ENCODE data around the gene CCL27.
"Not testable (repeated sequence)": the region's sequence is repeated elsewhere in the genome, so short reads cannot be mapped to it uniquely, and the experiment has no call there.

CCL27 gene

DNA sequence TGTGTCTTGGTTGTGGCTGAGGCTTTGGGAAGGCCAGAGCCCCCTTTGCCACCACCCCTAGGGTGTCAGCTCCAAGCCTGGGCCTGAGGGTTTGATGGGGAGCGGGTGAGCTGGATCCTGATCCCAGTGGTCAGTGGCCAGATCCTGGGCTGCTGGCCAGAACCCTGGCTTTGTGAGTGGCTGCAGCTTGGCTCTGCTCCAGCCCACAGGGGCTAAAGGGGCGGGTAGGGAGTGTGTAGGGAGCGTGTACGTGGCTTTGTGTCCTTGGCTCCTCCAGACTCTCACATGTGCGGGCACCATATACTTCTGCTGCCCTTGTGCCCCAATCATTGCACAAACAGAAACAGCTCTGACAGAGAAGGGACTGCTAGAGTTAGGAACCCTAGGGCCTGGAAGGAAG, 11.6 kb downstream of the CCL27 start:
- no peak for DNase-seq (ENCODE audit: low spot score)

DNA sequence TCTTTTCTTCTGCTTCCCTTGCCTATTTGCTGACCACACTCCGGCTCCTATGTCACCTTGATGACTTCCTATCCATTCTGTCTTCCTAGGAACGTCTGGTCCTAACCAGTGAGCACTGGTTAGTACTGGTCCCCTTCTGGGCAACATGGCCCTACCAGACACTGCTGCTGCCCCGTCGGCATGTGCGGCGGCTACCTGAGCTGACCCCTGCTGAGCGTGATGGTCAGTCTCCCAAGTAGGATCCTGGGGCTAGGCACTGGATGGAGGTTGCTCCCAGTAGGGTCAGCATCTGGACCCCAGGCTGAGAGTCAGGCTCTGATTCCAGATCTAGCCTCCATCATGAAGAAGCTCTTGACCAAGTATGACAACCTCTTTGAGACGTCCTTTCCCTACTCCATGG, 13.8 kb downstream of the CCL27 start:
- DNase-seq (ENCODE audit: low spot score): no peak

DNA sequence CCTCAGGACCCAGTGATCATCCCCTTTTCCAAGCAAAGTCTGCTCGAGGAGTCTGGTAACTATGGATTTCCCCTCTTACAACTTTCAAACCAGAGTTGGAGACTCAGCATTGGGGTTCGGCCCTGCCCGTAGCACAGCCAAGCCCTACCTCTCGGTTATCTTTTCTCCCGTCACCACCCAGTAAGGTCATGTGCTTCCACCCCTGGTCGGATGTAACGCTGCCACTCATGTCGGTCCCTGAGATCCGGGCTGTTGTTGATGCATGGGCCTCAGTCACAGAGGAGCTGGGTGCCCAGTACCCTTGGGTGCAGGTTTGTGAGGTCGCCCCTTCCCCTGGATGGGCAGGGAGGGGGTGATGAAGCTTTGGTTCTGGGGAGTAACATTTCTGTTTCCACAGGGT, 14.8 kb downstream of the CCL27 start:
- DNase-seq (ENCODE audit: low spot score): no peak

DNA sequence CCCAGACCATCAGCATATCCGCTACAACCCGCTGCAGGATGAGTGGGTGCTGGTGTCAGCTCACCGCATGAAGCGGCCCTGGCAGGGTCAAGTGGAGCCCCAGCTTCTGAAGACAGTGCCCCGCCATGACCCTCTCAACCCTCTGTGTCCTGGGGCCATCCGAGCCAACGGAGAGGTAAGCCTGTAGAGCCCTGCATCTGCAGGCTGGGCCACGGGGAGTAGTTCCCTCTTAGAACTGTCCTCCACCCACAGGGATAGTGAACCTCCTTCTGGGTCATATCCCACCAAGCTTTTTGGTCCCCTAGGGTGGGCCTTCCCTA, 15.4 kb downstream of the CCL27 start:
- DNase-seq (ENCODE audit: low spot score): no peak

DNA sequence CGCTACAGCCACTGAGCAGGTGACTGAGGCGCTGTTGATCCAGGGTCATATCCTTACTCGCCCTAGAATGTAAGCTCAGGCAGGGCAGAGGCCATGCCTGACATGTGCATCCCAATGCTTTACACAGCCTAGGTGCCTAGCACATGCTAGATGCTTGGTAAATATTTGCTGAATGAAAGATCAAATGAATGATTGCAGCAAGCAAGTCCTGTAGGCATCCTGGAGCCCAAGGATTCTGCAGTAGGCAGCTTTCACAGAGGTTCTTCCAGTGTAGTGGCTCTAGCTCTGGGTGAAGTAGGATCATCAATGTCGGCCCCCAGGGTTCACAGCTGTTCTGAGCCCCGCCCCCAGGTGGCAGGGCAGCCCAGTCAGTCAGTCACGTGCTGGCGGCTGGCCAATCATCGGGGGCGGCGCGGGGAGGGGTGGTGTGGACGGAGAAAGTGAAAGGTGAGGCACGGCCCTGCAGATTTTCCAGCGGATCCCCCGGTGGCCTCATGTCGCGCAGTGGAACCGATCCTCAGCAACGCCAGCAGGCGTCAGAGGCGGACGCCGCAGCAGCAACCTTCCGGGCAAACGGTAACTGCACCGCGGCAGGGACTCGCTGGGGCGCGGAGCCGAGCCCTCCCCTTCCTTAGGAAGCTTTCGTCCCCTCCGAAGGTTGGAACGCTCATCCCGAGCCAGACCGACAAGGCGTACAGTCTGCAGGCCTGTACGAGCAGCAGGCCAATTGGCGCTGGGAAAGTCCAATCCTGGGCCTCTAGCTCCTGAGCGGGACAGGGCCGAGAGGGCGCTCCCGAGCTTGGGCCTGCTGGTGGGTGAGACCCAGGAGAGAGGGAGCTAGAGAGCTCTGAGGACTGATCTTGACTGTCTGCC, 16.0 kb downstream of the CCL27 start, which contains the start of gene GALT:
GALT (plus strand) TSS at position 465 of the 873 bp plus-strand sequence; CDS start at position 495, 30 bp downstream.
- peak; percentile 89 for DNase-seq (ENCODE audit: low spot score)

DNA sequence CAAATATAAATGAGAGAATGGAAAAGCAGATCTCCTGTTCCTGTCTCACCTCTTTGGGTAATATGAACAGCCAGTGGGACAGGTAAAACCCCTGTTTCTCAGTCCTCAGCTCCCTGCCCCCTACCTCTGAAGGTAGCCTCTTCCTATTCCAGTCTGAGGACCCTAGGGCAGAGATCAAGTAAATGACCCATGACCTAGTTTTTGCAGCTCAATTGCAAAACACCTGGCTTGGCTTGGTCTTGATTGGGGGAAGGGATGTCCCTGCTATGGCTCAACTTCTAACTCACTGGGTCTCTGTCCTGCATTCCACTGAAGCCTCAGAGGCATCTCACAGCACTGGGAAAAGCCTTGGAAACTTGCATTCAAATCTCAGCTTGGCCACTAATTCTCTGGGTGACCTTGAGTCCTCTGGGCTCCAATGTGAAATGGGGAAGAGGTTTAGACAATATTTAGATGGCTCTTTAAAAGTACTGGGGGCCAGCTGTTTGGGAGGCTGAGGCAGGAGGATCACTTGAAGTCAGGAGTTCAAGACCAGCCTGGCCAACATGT, 17.6 kb downstream of the CCL27 start:
- DNase-seq (ENCODE audit: low spot score): no peak

DNA sequence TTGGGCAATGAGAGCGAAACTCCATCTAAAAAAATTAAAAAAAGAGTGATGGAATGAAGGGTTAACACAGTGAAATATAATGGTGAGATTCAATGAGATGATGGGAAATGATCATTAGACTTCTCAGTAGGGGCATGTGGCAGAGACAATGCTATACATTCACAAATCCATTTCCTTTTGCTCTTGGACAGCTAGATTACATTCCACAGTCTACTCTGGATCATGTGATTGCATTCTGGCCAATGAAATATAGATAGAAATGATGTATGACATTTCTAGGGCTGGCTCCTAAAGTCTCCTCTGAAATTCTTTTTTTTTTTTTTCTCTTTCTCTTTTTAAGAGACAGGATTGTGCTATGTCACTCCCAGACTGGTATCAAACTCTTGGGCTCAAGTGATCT, 19.8 kb downstream of the CCL27 start:
- DNase-seq (ENCODE audit: low spot score): no peak

DNA sequence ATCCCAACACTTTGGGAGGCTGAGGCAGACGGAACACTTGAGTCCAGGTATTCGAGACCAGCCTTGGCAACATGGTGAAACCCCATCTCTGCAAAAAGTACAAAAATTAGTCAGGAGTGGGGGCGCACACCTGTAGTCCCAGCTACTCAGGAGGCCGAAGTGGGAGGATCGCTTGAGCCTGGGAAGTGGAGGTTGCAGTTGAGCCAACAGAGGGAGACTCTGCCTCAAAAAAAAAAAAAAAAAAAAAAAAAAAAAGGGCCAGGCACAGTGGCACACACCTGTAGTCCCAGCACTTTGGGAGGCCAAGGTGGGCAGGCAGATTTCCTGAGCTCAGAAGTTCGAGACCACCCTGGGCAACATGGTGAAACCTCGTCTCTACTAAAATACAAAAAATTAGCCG, 23.1 kb downstream of the CCL27 start:
- DNase-seq (ENCODE audit: low spot score): not testable (repeated sequence)

DNA sequence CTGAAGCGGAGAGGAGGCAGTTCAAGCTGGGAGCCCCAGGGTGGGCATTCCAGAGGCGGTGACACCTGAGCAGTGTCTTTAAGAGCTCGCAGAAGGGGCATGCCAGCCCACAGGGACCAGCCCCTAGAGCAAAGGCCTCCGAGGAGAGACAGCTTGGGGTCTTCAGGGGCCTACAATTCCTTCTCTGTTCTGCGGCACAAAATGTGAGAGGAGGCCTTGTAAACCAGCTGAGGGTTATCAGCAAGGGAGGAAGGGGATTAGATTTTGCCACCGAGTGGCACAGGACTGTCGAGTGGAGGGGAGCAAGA, 24.4 kb downstream of the CCL27 start:
- no peak for DNase-seq (ENCODE audit: low spot score)

DNA sequence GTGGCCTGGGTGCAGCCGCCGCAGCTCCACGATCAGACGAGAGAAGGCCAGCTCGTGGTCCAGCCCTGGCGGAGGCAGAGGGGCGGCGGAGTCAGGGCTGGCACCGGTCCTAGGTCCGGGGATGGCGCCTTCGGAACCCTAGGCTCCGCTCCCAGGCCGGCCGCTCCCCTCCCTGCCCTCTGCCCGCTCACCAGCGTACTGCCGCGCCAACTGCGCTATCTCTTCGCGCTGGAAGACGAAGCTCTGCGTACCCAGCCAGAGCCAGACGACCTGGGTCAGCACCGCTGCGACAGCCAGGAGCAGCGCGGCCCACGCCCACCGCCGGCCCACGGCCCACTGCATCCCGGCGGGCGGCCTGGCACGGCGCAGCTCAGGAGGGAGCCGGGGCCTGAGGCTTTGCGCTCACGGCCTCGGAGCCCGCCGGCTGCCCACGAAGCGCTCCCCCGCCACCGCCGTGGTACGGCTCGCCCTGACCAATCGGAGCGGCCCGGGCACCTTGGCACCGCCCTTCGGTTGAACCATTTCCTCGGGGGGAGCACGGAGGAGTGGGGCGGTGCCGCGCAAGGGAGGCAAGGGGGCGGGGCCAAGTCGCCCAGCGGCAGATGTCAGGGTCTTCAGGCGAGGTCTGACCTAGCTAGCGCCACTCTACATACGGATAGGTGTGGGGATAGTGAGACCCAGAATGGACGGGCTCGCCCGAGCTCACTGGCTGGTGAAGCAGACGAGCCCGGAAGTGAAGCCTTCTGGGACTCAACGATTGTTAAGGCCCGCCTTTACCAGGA, 24.9 kb downstream of the CCL27 start, which contains the start of gene SIGMAR1:
SIGMAR1 (minus strand) TSS at position 432 of the 782 bp plus-strand sequence; CDS start at position 342, 90 bp downstream.
- peak; percentile 94 for DNase-seq (ENCODE audit: low spot score)

DNA sequence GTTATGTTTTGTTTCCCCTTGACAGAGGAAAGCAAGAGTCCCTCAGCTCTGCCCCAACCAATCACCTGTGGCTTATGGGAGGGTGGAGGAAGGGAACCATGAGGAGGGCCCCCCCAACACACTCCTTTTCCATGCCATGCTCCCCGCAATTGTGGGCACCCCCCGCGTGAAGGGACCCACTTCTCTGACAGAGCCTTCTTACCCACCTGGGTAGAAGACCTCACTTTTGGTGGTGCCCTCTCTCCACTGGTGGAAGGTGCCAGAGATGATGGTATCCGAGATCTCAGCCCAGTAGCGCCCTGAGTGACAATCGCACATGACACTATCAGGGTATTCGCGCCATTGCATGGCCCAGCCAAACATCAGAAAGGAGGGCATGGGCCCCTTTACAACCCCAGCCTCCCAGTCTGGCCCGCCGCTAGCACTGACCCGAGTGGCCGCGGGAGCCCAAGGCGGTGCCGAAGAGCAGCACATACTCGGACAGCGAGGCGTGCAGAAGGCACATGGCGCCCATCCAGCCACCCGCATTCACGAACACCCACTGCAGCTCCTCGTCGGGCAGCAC, 25.6 kb downstream of the CCL27 start:
- no peak for DNase-seq (ENCODE audit: low spot score)

DNA sequence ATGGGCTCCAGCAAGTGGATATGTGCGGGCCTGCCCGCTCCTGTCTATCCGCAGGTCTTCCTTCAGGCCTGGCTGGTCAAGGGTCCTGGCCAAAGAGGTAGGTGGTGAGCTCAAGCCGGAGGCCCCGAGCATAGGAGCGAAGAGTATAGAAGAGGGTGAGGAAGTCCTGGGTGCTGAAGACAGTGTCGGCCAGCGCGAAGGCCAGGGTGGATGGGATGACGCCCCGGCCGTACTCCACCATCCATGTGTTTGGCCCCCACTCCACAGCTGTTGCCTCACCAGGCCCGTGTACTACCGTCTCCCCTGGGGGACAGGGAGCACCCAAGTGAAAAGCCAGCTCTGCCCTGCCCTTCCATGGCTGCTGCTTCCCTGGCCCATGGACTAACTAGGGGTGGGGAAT, 26.9 kb downstream of the CCL27 start:
- DNase-seq (ENCODE audit: low spot score): no peak

DNA sequence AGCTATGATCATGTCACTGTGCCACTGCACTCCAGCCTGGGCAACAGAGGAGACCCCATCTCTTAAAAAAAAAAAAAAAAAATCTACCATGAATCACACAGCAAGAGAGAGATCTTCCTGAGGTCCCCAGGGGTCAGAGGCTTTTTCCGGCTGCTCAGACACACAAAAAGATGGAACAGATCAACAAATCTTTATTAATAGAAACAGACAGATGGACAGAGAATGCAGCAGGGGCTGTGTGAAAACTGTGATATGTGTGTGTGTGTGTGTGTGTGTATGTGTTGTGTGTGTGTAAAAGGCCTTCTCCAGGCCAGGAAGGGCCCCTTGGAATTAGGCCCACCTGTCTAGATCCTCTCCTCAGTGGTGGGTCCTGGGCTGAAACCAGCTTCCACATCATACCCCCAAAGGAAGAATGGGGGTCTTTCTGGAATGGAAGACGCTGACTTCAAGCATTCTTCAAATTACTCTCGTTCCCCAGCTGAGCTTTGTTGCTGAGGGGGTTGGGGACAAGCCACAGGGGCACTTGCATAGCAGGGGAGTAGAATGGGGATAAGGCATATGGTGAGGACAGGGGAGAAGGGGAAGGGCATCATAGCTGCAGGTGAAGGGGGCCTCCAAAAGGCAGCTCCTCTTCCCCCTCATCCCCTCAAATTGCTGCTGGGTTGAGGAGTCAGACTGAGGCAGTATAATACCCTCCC, 27.8 kb downstream of the CCL27 start:
- no peak for DNase-seq (ENCODE audit: low spot score)

DNA sequence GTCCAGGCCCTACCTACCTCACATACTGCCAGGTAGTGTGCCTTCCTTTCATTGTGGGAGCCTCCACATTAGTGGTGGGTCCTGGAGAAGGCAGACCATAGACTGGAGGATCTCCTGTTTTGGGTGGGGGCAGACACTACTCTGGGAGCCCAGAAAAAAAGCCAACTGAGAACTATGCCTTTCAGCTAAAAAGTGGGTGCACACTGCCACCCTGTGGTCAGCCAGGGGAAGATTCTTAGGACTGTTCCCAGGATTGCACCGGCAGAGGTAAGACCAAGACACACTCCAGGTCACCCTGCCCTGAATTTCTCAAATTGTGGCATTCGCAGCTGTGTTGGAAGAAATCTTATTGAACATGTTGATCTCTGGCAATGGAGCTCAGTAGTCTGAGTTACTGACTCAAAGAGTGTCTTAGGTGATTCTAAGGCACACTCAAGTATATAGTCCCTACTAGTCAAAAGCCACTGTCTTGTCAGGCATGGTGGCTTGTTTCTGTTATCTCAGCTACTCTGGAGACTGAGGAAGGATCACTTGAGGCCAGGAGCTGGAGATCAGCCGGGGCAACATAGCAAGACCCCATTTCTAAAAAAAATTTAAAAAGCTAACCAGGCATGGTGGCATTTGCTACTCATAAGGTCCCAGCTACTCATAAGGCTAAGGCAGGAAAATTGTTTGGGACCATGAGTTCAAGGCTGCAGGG, 28.5 kb downstream of the CCL27 start:
- DNase-seq (ENCODE audit: low spot score): peak; percentile 89

DNA sequence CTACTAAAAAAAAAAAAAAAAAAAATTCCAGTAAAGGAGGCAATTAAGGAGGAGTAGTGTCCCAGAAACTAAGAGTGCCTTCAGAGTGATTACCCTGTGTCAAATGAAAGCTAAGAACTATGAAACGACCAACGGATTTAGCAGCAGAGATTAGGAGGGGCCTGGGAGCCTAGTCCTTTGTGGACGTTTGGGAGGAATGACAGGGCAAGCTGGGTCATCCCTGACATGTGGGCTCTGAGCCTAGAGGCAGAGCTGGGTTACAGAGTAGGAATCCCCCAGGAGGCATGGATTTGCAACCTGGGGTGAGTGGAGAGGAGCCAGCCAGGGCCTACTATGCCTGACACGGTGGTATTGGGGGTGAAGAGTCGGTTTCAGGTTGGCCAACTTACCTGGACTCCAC, 29.3 kb downstream of the CCL27 start:
- DNase-seq (ENCODE audit: low spot score): no peak

DNA sequence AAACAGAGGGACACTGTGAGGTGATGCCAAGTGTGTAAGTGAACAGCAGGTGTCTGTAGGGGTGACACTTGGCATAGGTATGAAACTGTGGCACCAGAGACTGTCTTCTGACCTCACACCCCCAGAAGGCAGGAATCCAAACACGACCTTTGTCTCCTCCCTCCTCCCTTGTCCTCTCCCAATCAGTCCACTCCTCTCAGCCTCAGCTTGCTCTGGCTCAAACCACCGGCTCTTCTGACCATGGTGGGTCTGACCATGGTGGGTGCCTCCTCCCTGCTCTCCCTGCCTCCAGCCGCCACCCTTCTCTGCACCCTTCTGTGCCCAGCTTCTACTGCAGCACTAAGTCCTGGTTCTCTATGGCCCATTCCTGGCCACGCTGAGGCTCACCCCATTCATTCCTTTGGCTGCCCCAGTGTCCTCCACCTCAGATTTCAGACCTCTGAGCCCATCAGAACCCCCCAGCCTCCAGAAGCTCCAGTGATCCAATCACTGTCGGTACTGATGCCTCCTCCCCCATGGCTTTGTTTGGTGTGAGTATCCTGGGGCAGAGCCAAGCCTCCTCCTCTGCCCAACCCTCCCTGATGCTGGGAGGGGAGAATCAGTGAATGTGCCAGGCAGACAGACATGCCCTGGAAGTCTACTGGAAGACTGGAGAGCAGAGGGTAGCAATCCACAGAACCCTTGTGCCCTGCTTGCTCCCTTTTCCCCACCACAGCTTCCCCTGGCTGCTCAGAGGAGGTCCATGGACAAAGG, 31.9 kb downstream of the CCL27 start:
- no peak for DNase-seq (ENCODE audit: low spot score)

DNA sequence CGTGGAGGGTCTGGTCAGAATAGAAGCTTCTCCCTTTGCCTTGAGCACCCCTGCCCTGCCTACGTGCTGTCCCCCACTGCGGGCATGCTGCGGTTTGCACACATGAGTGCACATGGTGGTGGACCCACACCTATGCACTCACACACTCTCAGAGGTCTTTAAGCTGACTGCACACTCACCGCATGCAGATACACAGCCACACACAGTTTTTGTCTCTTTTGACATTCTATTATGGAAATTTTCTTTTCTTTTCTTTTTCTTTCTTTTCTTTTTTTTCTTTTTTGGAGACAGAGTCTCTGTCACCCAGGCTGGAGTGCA, 33.0 kb downstream of the CCL27 start:
- DNase-seq (ENCODE audit: low spot score): no peak

DNA sequence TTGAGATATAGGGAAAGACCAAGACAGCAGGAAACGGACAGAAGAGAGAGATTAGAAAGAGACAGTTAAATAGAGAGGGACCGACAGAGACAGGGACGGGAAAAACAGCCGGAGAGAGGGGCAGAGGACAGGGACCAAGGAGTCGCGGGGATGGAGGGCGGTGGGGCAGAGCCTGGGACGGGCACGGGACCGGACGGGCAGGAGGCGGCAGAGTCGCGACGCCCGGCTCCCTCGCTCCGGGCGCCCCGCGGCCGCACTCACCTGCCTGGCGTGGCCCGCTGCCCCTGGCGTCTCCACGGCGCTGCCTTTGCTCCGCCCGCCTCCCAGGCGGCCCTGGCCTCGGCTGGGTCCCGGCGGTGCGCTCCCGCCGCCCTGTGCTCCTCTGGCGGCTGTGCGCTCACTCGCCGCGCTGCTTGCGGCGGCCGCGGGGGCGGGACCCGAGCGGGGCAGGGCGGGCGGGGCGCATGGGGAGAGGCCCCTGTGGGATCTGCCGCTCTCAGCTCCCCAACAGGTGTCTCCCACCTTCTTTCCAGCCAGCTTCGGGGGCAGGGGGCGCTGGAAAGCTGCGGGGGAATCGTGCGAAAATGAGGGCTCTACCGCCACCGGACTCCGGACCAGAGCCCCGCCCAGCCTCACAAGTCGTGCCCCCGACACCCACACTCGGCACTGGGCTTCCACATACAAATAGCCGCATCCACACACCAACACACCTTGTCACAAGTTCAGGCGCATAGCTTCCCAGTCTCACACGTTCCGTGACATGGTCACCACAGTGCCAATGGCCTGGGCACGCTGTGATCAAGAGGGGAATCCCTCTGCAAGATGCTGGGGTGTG, 33.6 kb downstream of the CCL27 start, which contains the start of gene ARID3C:
ARID3C (minus strand) TSS at position 411 of the 835 bp plus-strand sequence. CDS start 1,052 bp downstream, outside the sequence.
- DNase-seq (ENCODE audit: low spot score): no peak

DNA sequence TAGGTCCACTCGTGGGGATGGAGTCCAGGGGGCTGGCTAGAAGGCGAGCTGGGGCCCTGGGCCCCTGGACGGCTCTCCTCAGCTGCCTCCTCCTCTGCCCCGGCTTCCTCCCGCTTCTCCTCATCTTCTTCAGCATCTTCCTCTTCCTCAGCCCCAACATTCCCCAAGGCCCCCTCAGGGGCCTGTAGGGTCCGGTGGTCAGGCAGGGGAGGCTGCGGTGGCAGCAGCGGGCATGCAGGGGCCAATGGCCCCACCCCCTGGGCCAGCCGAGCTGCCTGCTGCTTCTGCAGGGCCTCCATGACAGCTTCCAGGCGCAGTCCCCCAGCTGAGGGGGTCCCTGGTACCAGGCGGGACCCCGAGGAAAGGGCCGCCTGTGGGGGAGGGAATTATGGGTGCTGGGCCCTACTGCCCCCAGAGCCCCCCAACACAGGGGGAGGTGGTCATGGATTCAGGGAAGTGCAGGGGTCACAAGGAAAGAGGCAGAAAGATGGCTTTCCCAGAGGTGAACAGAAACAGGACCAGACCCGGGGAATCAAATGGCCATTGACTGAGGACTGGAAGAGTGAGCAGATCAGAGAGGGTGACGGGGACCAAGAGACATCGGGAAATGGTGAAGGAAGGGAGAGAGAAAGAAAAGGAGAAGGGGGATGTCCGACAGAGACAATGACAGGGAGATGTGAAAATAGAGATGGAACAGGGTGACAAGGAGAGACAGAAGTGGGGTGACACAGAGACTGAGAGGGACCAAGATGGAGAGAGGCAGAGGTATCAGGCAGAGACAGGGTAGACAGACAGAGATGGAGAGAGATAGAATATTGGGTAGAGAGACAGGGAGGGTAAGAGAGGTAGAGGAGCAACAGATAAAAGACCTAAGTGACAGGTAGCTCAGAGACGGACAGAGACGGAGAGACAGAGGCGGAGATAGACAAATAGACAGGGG, 34.5 kb downstream of the CCL27 start:
- DNase-seq (ENCODE audit: low spot score): no peak

Measured in cerebellar cortex (tissue), 1 donor.